ENCODE measurements around the gene C10orf53. TPM values are rescaled to one million over a fixed set of nuclear protein-coding genes. Genes with fewer than 3 reads are reported as not detected.

Gene C10orf53
- total and polyA plus RNA-seq, 2 of the 4 experiments (the other 2 are of a cell fraction), result not detected

DNA sequence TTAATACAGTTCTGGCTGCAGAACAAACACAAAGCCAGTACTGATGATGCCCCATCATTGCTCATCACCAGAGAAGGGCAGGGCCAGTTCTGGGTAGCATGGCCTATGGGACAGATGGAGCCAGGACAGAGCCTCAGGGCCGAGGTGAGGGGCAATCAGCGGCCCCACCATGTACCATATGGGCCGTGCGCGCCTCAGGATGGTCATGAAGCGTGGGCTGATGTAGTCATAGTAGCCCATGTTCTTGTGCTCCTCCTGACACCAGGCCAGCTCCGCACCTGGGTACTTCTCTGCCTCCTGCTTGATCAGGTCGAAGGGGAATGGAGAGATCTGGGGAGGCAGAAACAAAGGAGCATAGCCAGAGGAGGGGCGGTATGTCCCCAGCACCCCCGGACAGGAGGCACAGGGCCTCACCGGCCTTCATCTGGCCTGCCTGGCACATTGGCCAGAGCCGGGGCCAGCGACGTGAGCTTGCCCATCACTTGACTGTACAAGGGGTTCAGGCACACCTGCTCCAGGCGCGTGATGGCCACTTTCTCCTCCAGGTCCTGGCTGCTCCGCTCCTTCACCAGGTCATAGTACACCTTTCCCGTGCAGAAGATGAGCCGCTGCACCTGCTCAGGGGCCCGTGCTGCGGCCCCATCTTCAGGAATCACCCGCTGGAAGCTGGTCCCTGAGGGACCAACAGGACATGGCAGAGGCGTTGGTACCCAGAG, 56.6 kb downstream of the C10orf53 start:
- no peaks in the 10 kb centered on the region for H3K9me1 ChIP-seq (ENCODE audit: insufficient read depth, low read length)
- in situ Hi-C loops (cut with MboI; ENCODE audit: low sequenced_read_pairs), result no loop called here
- CTCF ChIA-PET, result no interaction called here

More for the DNA sequence above, 56.6 kb downstream of the C10orf53 start:
- dilution Hi-C loops (cut with HindIII; ENCODE audit: low sequenced_read_pairs, unreplicated experiment), result no loop called here
- Histone ChIP-seq H2AK5ac (ENCODE audit: low read depth, low read length) (no peak overlapping the region), H3K23ac (ENCODE audit: low read depth, low read length) (no peak overlapping the region), H4K5ac (ENCODE audit: low read depth, low read length) (no peak overlapping the region), H3K18ac (ENCODE audit: low read depth, low read length) (no peak overlapping the region), H3K4me2 (ENCODE audit: low read depth, low read length) (no peak overlapping the region), H3K4me3 (ENCODE audit: insufficient read depth, low read depth, low read length) (no peak overlapping the region), H3K36me3 (ENCODE audit: control insufficient read depth, insufficient read depth, low read length) (no peaks in the 10 kb centered on the region), H3K4ac (ENCODE audit: low read depth, low read length) (no peak overlapping the region), H4K20me1 (ENCODE audit: insufficient read depth, low read length) (no peaks in the 10 kb centered on the region), H3K27me3 (ENCODE audit: control insufficient read depth, insufficient read depth, low read length) (no peaks in the 10 kb centered on the region), H3K56ac (ENCODE audit: extremely low read depth, insufficient read depth, low read length) (no peak overlapping the region), H3K14ac (replicated peaks; ENCODE audit: low read depth, low read length) (no peak overlapping the region), H2BK15ac (ENCODE audit: low read depth, low read length) (no peak overlapping the region), H2BK120ac (ENCODE audit: low read depth, low read length) (no peak overlapping the region), H4K8ac (ENCODE audit: low read depth in 2 of 2, low read length in 2 of 2) (no peak overlapping the region), H2AK9ac (replicated peaks; ENCODE audit: low read depth, low read length, poor library complexity) (no peak overlapping the region), H3K79me1 (ENCODE audit: low read depth in 1 of 2, low read length in 2 of 2) (no peaks in the 10 kb centered on the region), H3K27ac (ENCODE audit: insufficient read depth, low read length) (no peak overlapping the region), H3K9ac (ENCODE audit: low read depth, low read length) (no peak overlapping the region), H3K4me1 (ENCODE audit: control insufficient read depth, insufficient read depth, low read length) (no peaks in the 10 kb centered on the region), H3K9me3 (ENCODE audit: control insufficient read depth, insufficient read depth, low read length) (no peaks in the 10 kb centered on the region), H2BK5ac (ENCODE audit: low read depth, low read length, poor library complexity, severe bottlenecking) (no peak overlapping the region), H2BK20ac (ENCODE audit: low read depth, low read length) (no peak overlapping the region), H2AFZ (replicated peaks; ENCODE audit: low read length, poor library complexity) (no peak overlapping the region), H4K91ac (ENCODE audit: insufficient read depth, low read depth, low read length) (no peak overlapping the region)
- TF ChIP-seq CEBPB (IDR thresholded peaks at IDR 0.05; ENCODE audit: low read depth, low read length) (no peak), POLR2A (IDR thresholded peaks at IDR 0.05; ENCODE audit: low read depth, low read length) (no peak), NFE2L2 (IDR thresholded peaks at IDR 0.05; ENCODE audit: low read depth, low read length) (no peak), MAFK (IDR thresholded peaks at IDR 0.05; ENCODE audit: low read depth, low read length) (no peak), MXI1 (IDR thresholded peaks at IDR 0.05; ENCODE audit: borderline replicate concordance, low read depth, low read length) (no peak), MAZ (IDR thresholded peaks at IDR 0.05; ENCODE audit: borderline replicate concordance, low read depth, low read length) (no peak), CHD1 (IDR thresholded peaks at IDR 0.05; ENCODE audit: low read depth, low read length) (no peak), RAD21 (IDR thresholded peaks at IDR 0.05; ENCODE audit: low read length) (no peak), RFX5 (IDR thresholded peaks at IDR 0.05; ENCODE audit: low read depth, low read length) (no peak), RCOR1 (IDR thresholded peaks at IDR 0.05; ENCODE audit: insufficient replicate concordance, low read length) (no peak), FOS (IDR thresholded peaks at IDR 0.05; ENCODE audit: low read depth, low read length) (no peak), SMC3 (IDR thresholded peaks at IDR 0.05; ENCODE audit: low read depth, low read length) (no peak)
- TF ChIP-seq, protein P1, sequence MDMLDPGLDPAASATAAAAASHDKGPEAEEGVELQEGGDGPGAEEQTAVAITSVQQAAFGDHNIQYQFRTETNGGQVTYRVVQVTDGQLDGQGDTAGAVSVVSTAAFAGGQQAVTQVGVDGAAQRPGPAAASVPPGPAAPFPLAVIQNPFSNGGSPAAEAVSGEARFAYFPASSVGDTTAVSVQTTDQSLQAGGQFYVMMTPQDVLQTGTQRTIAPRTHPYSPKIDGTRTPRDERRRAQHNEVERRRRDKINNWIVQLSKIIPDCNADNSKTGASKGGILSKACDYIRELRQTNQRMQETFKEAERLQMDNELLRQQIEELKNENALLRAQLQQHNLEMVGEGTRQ (IDR thresholded peaks at IDR 0.05; ENCODE audit: low read depth, low read length), result no peak
- TF ChIP-seq, protein P2, sequence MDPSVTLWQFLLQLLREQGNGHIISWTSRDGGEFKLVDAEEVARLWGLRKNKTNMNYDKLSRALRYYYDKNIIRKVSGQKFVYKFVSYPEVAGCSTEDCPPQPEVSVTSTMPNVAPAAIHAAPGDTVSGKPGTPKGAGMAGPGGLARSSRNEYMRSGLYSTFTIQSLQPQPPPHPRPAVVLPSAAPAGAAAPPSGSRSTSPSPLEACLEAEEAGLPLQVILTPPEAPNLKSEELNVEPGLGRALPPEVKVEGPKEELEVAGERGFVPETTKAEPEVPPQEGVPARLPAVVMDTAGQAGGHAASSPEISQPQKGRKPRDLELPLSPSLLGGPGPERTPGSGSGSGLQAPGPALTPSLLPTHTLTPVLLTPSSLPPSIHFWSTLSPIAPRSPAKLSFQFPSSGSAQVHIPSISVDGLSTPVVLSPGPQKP (IDR thresholded peaks at IDR 0.05; ENCODE audit: borderline replicate concordance, low read depth, low read length), result no peak
- TF ChIP-seq, protein P3, sequence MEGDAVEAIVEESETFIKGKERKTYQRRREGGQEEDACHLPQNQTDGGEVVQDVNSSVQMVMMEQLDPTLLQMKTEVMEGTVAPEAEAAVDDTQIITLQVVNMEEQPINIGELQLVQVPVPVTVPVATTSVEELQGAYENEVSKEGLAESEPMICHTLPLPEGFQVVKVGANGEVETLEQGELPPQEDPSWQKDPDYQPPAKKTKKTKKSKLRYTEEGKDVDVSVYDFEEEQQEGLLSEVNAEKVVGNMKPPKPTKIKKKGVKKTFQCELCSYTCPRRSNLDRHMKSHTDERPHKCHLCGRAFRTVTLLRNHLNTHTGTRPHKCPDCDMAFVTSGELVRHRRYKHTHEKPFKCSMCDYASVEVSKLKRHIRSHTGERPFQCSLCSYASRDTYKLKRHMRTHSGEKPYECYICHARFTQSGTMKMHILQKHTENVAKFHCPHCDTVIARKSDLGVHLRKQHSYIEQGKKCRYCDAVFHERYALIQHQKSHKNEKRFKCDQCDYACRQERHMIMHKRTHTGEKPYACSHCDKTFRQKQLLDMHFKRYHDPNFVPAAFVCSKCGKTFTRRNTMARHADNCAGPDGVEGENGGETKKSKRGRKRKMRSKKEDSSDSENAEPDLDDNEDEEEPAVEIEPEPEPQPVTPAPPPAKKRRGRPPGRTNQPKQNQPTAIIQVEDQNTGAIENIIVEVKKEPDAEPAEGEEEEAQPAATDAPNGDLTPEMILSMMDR (conservative IDR thresholded peaks at IDR 0.05; ENCODE audit: low read depth, low read length), result no peak
- intact Hi-C loops (cut with micrococcal nuclease), result no loop called here
- 80% methylated on average over 12 of the region's 23 CpGs; no CpG with 5 or more reads in 1 of the 2 experiments for WGBS, 2 experiments (ENCODE audit: extremely low coverage in 2 of 2, insufficient read length in 1 of 2)
- no peak for DNase-seq
- POLR2A ChIA-PET (ENCODE audit: unreplicated experiment), result no interaction called here
- no TSS peak for BruUV-seq (replicated peaks)
- no peak for ATAC-seq (ENCODE audit: low read depth)

Measured in IMR-90 (cell line).